Gastrocnemius medialis (tissue), 4 donors: ENCODE data around the gene DUSP19.
A peak's percentile ranks its signal among the peaks of the same experiment; 100 is the strongest.

Experiments
- CTCF ChIP-seq, 5 experiments: fragments of 450-650 bp in 3 of 5; fragments of 200-600 bp in 2 of 5; sonication (generic) in 2 of 5; IDR thresholded peaks in 4 of 5; conservative IDR thresholded peaks in 1 of 5; 1 replicate in 4 of 5; 2 replicates in 1 of 5; pipeline ENCODE4 v1.5.1; 2016 to 2019; ENCODE audit warnings: antibody characterized with exemption in 5 of 5, mild to moderate bottlenecking in 3 of 5, moderate library complexity in 3 of 5
- POLR2A ChIP-seq, 2 donors: fragments of 450-650 bp; IDR thresholded peaks; one replicate each; pipeline ENCODE4 v1.6.1; 2017; ENCODE audit warnings: antibody characterized with exemption in 2 of 2, mild to moderate bottlenecking in 2 of 2, moderate library complexity in 2 of 2

GRCh38 chr2:183038341-183039300 lies 39.9 kb upstream of the DUSP19 start, which contains the start of gene NCKAP1:
- TF ChIP-seq POLR2A (IDR thresholded peaks at IDR 0.05) (peak; percentile 51 to 73), CTCF (IDR thresholded peaks at IDR 0.05 in 4 of 5, conservative IDR thresholded peaks at IDR 0.05 in 1 of 5) (peak; percentile 80 to 99 (median 99))
